Measurements from ENCODE around the gene MANBA.

MANBA gene

GRCh38 chr4:102693861-102694260, 66.9 kb downstream of the MANBA start:
- TF ChIP-seq MAX (IDR thresholded peaks at IDR 0.05) (no peak), EP300 (IDR thresholded peaks at IDR 0.05; ENCODE audit: borderline replicate concordance) (no peak), RAD21 (IDR thresholded peaks at IDR 0.05; ENCODE audit: low read depth) (no peak), YY1 (IDR thresholded peaks at IDR 0.05; ENCODE audit: low read depth) (no peak), CREB1 (IDR thresholded peaks at IDR 0.05; ENCODE audit: low read depth) (no peak), NFIC (IDR thresholded peaks at IDR 0.05) (no peak), CEBPB (IDR thresholded peaks at IDR 0.05) (no peak), TEAD4 (IDR thresholded peaks at IDR 0.05) (no peak), ZBTB7A (IDR thresholded peaks at IDR 0.05; ENCODE audit: low read depth) (no peak), EGR1 (IDR thresholded peaks at IDR 0.05) (no peak), REST (IDR thresholded peaks at IDR 0.05; ENCODE audit: low read depth) (no peak), TCF12 (IDR thresholded peaks at IDR 0.05; ENCODE audit: low read depth) (no peak), TAF1 (IDR thresholded peaks at IDR 0.05; ENCODE audit: low read depth) (no peak)

- TF ChIP-seq EP300 (IDR thresholded peaks at IDR 0.05; ENCODE audit: borderline replicate concordance): no peak
- no peak for TF ChIP-seq TCF12 (IDR thresholded peaks at IDR 0.05; ENCODE audit: low read depth)
- TF ChIP-seq CEBPB (IDR thresholded peaks at IDR 0.05): no peak
- no peak for TF ChIP-seq REST (IDR thresholded peaks at IDR 0.05; ENCODE audit: low read depth)
- no peak for TF ChIP-seq EGR1 (IDR thresholded peaks at IDR 0.05)
- TF ChIP-seq FOXM1 (IDR thresholded peaks at IDR 0.05; ENCODE audit: borderline replicate concordance, low read depth): no peak
- no peak for TF ChIP-seq TEAD4 (IDR thresholded peaks at IDR 0.05)
- TF ChIP-seq TAF1 (IDR thresholded peaks at IDR 0.05; ENCODE audit: low read depth): no peak
- TF ChIP-seq MAX (IDR thresholded peaks at IDR 0.05): no peak
- no peak for TF ChIP-seq RAD21 (IDR thresholded peaks at IDR 0.05; ENCODE audit: low read depth)
Measured at GRCh38 chr4:102693262-102693850, 67.4 kb downstream of the MANBA start.

GRCh38 chr4:102692474-102692873, 68.3 kb downstream of the MANBA start:
- TF ChIP-seq FOXM1 (IDR thresholded peaks at IDR 0.05; ENCODE audit: borderline replicate concordance, low read depth) (no peak), CREB1 (IDR thresholded peaks at IDR 0.05; ENCODE audit: low read depth) (no peak), MAX (IDR thresholded peaks at IDR 0.05) (no peak), YY1 (IDR thresholded peaks at IDR 0.05; ENCODE audit: low read depth) (no peak), EGR1 (IDR thresholded peaks at IDR 0.05) (no peak), ZBTB7A (IDR thresholded peaks at IDR 0.05; ENCODE audit: low read depth) (no peak), TCF12 (IDR thresholded peaks at IDR 0.05; ENCODE audit: low read depth) (no peak), REST (IDR thresholded peaks at IDR 0.05; ENCODE audit: low read depth) (no peak)

GRCh38 chr4:102687982-102688433, 72.8 kb downstream of the MANBA start:
- TF ChIP-seq RAD21 (IDR thresholded peaks at IDR 0.05; ENCODE audit: low read depth) (no peak), NFIC (IDR thresholded peaks at IDR 0.05) (no peak), CEBPB (IDR thresholded peaks at IDR 0.05) (no peak), TCF12 (IDR thresholded peaks at IDR 0.05; ENCODE audit: low read depth) (no peak), TEAD4 (IDR thresholded peaks at IDR 0.05) (no peak), MAX (IDR thresholded peaks at IDR 0.05) (no peak)

GRCh38 chr4:102687373-102687981, 73.3 kb downstream of the MANBA start:
- TF ChIP-seq CEBPB (IDR thresholded peaks at IDR 0.05) (no peak), MAX (IDR thresholded peaks at IDR 0.05) (no peak), USF1 (IDR thresholded peaks at IDR 0.05) (no peak), REST (IDR thresholded peaks at IDR 0.05; ENCODE audit: low read depth) (no peak), TAF1 (IDR thresholded peaks at IDR 0.05; ENCODE audit: low read depth) (no peak), TCF12 (IDR thresholded peaks at IDR 0.05; ENCODE audit: low read depth) (no peak), EP300 (IDR thresholded peaks at IDR 0.05; ENCODE audit: borderline replicate concordance) (no peak), YY1 (IDR thresholded peaks at IDR 0.05; ENCODE audit: low read depth) (no peak), ZBTB7A (IDR thresholded peaks at IDR 0.05; ENCODE audit: low read depth) (no peak)
